ENCODE results near the gene MBD5. TPM values are rescaled to one million over a fixed set of nuclear protein-coding genes. Genes with fewer than 3 reads are reported as not detected.

Gene MBD5
- total and polyA plus RNA-seq, 2 of the 4 experiments (the other 2 are of a cell fraction): 9.8 to 14.2 TPM

DNA sequence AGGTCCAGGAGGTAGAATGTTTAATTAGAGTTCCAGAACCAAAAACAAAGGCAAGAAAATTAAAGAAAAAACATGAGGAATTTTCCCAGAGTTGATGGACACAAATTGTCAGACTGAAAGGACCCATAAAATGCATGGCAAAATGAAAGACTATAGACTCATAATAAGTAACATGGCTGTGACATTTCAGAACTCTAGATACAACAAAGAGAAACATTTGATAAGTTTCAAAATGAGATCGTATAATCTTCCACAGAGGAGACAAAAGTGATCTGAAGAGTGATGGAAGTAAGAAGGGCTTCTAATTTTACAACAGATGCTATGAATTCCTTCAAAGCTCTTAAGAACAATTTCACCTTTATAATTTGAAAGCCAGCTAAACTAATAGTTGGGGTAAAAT lies 20.8 kb upstream of the MBD5 start:
- ChIA-PET POLR2A (ENCODE audit: unreplicated experiment) (no interaction called here), CTCF (interaction anchor here (1.4 kb wide), 1 partner anchor 509 kb away, joined by 4 read pairs; no protein-coding TSS in a partner anchor)
- Histone ChIP-seq H3K36me3 (ENCODE audit: control insufficient read depth, insufficient read depth, low read length) (peaks cover 6% of the 10 kb centered on the region), H2BK20ac (ENCODE audit: low read depth, low read length) (no peak overlapping the region), H2AK9ac (replicated peaks; ENCODE audit: low read depth, low read length, poor library complexity) (no peak overlapping the region), H2BK120ac (ENCODE audit: low read depth, low read length) (no peak overlapping the region), H3K79me1 (ENCODE audit: low read depth in 1 of 2, low read length in 2 of 2) (peaks cover 9 to 17% of the 10 kb centered on the region in 2 experiments; a peak in 3 of 4 replicates), H2BK5ac (ENCODE audit: low read depth, low read length, poor library complexity, severe bottlenecking) (no peak overlapping the region), H2AK5ac (ENCODE audit: low read depth, low read length) (no peak overlapping the region), H3K27ac (ENCODE audit: insufficient read depth, low read length) (no peak overlapping the region), H4K8ac (ENCODE audit: low read depth in 2 of 2, low read length in 2 of 2) (no peak overlapping the region), H3K4me1 (ENCODE audit: control insufficient read depth, insufficient read depth, low read length) (0 out of 2 replicates have a peak, but pooled peaks cover 3% of the 10 kb centered on the region), H3K4me3 (ENCODE audit: insufficient read depth, low read depth, low read length) (no peak overlapping the region), H4K5ac (ENCODE audit: low read depth, low read length) (no peak overlapping the region), H3K23ac (ENCODE audit: low read depth, low read length) (no peak overlapping the region), H3K9me1 (ENCODE audit: insufficient read depth, low read length) (peaks cover 3% of the 10 kb centered on the region; the same call in 1 of the 2 replicates), H3K27me3 (ENCODE audit: control insufficient read depth, insufficient read depth, low read length) (no peaks in the 10 kb centered on the region), H4K91ac (ENCODE audit: insufficient read depth, low read depth, low read length) (no peak overlapping the region), H3K4me2 (ENCODE audit: low read depth, low read length) (no peak overlapping the region), H3K9me3 (ENCODE audit: control insufficient read depth, insufficient read depth, low read length) (no peaks in the 10 kb centered on the region), H3K18ac (ENCODE audit: low read depth, low read length) (no peak overlapping the region), H4K20me1 (ENCODE audit: insufficient read depth, low read length) (peaks cover 6% of the 10 kb centered on the region; the same call in 1 of the 2 replicates), H3K4ac (ENCODE audit: low read depth, low read length) (no peak overlapping the region), H2AFZ (replicated peaks; ENCODE audit: low read length, poor library complexity) (no peak overlapping the region), H3K9ac (ENCODE audit: low read depth, low read length) (no peak overlapping the region), H2BK15ac (ENCODE audit: low read depth, low read length) (no peak overlapping the region), H3K56ac (ENCODE audit: extremely low read depth, insufficient read depth, low read length) (no peak overlapping the region), H3K14ac (replicated peaks; ENCODE audit: low read depth, low read length) (no peak overlapping the region)
- TF ChIP-seq MXI1 (IDR thresholded peaks at IDR 0.05; ENCODE audit: borderline replicate concordance, low read depth, low read length): no peak
- no peak for TF ChIP-seq FOS (IDR thresholded peaks at IDR 0.05; ENCODE audit: low read depth, low read length)
- no peak for TF ChIP-seq USF2 (IDR thresholded peaks at IDR 0.05; ENCODE audit: low read depth, low read length)
- TF ChIP-seq MAZ (IDR thresholded peaks at IDR 0.05; ENCODE audit: borderline replicate concordance, low read depth, low read length): no peak
- no peak for TF ChIP-seq BHLHE40 (IDR thresholded peaks at IDR 0.05; ENCODE audit: low read depth, low read length)
- TF ChIP-seq CHD1 (IDR thresholded peaks at IDR 0.05; ENCODE audit: low read depth, low read length): no peak
- TF ChIP-seq SMC3 (IDR thresholded peaks at IDR 0.05; ENCODE audit: low read depth, low read length): no peak
- no peak for TF ChIP-seq RAD21 (IDR thresholded peaks at IDR 0.05; ENCODE audit: low read length)
- no peak for TF ChIP-seq CEBPB (IDR thresholded peaks at IDR 0.05; ENCODE audit: low read depth, low read length)
- TF ChIP-seq RCOR1 (IDR thresholded peaks at IDR 0.05; ENCODE audit: insufficient replicate concordance, low read length): no peak
- no peak for TF ChIP-seq POLR2A (IDR thresholded peaks at IDR 0.05; ENCODE audit: low read depth, low read length)
- TF ChIP-seq ELK1 (IDR thresholded peaks at IDR 0.05; ENCODE audit: borderline replicate concordance, low read depth, low read length): no peak
- dilution Hi-C loops (cut with HindIII; ENCODE audit: low sequenced_read_pairs, unreplicated experiment) (no loop called here), in situ Hi-C loops (cut with MboI; ENCODE audit: low sequenced_read_pairs) (no loop called here), intact Hi-C loops (cut with micrococcal nuclease) (no loop called here)
- no peak for DNase-seq
- BruUV-seq (replicated peaks): no TSS peak
- no CpG with 5 or more reads among the region's 1 CpG for WGBS, 2 experiments (ENCODE audit: extremely low coverage in 2 of 2, insufficient read length in 1 of 2)
- ATAC-seq (ENCODE audit: low read depth): no peak

Data from IMR-90 (cell line).